Activated CD4-positive, alpha-beta memory T cell treated with anti-CD3 and anti-CD28 coated beads, Interleukin-2, amount 10 ng/mL, durations not matched to agents 7 days and 5 days (primary cell): Measurements from ENCODE around the gene PARP15. TPM values are rescaled to one million over a fixed set of nuclear protein-coding genes. Genes with fewer than 3 reads are reported as not detected.

Experiments
- CTCF ChIA-PET: fragments of 350-600 bp; sonication (Branson Sonifier 250); formaldehyde crosslinking; loops from one replicate; lab custom pipeline; 2021; ENCODE audit warnings: antibody characterized with exemption, inconsistent platforms; lab: Charles Lee
- POLR2A ChIA-PET: fragments of 350-600 bp; sonication (Branson Sonifier 250); formaldehyde crosslinking; loops from one replicate; lab custom pipeline; 2021; ENCODE audit warnings: antibody characterized with exemption; lab: Charles Lee
- DNase-seq: peaks from one replicate; pipeline ENCODE4 v3.0.0-alpha.2; 2020
- H3K27ac Mint-ChIP-seq: one replicate; pipeline ENCODE4 v1.8.0; 2021; ENCODE audit warnings: mild to moderate bottlenecking, mixed read lengths
- H3K27me3 Mint-ChIP-seq: one replicate; pipeline ENCODE4 v1.8.0; 2021; ENCODE audit warnings: mixed read lengths
- H3K36me3 Mint-ChIP-seq: one replicate; pipeline ENCODE4 v1.8.0; 2021; ENCODE audit warnings: low read depth, mixed read lengths
- H3K4me1 Mint-ChIP-seq: one replicate; pipeline ENCODE4 v1.8.0; 2021; ENCODE audit warnings: mixed read lengths
- H3K4me3 Mint-ChIP-seq: one replicate; pipeline ENCODE4 v1.8.0; 2021; ENCODE audit warnings: mild to moderate bottlenecking, mixed read lengths
- H3K9me3 Mint-ChIP-seq: one replicate; pipeline ENCODE4 v1.8.0; 2021; ENCODE audit warnings: mixed read lengths
- total RNA-seq, 2 experiments: library from RNA; stranded (reverse); gene quantifications; one replicate each; pipeline ENCODE4 v1.2.3, GENCODE V29; 2021

The PARP15 gene
- total RNA-seq, 2 experiments from 2014 or later = 47.2 to 48.2 TPM

GRCh38 chr3:122621112-122621511 is 43.7 kb downstream of the PARP15 start:
- Mint-ChIP-seq H3K27me3 (no peaks in the 10 kb centered on the region), H3K9me3 (no peaks in the 10 kb centered on the region), H3K27ac (no peak overlapping the region), H3K36me3 (peaks cover 73% of the 10 kb centered on the region), H3K4me3 (no peak overlapping the region), H3K4me1 (peaks cover 3% of the 10 kb centered on the region)
- no peak for DNase-seq
- ChIA-PET CTCF (no interaction called here), POLR2A (interaction anchor here (1.4 kb wide), 1 partner anchor 64 kb away, joined by 3 read pairs; no protein-coding TSS in a partner anchor)

- ChIA-PET POLR2A (no interaction called here), CTCF (no interaction called here)
These were observed 45.8 kb downstream of the PARP15 start for GRCh38 chr3:122623031-122623829.

GRCh38 chr3:122626515-122627180 is 49.2 kb downstream of the PARP15 start:
- H3K9me3 Mint-ChIP-seq = no peaks in the 10 kb centered on the region
- H3K4me1 Mint-ChIP-seq = peaks cover 3% of the 10 kb centered on the region
- POLR2A ChIA-PET = interaction anchor here (1.3 kb wide), 1 partner anchor 9 kb away, joined by 3 read pairs; no protein-coding TSS in a partner anchor
- no peak overlapping the region for H3K27ac Mint-ChIP-seq
- CTCF ChIA-PET = interaction anchor here (0.6 to 1.2 kb wide), 3 partner anchors 10 to 825 kb away, joined by 3 to 6 read pairs (median 3); no protein-coding TSS in a partner anchor
- DNase-seq = no peak
- peaks cover 63% of the 10 kb centered on the region for H3K36me3 Mint-ChIP-seq
- H3K27me3 Mint-ChIP-seq = no peaks in the 10 kb centered on the region
- no peak overlapping the region for H3K4me3 Mint-ChIP-seq

More at GRCh38 chr3:122623031-122623829, 45.8 kb downstream of the PARP15 start:
- Mint-ChIP-seq H3K27ac (no peak overlapping the region), H3K27me3 (no peaks in the 10 kb centered on the region), H3K4me1 (peaks cover 3% of the 10 kb centered on the region), H3K9me3 (no peaks in the 10 kb centered on the region), H3K36me3 (peaks cover 80% of the 10 kb centered on the region), H3K4me3 (no peak overlapping the region)
- no peak for DNase-seq

GRCh38 chr3:122627301-122627700 is 49.9 kb downstream of the PARP15 start:
- no peak for DNase-seq
- Mint-ChIP-seq H3K4me3 (no peak overlapping the region), H3K9me3 (no peaks in the 10 kb centered on the region), H3K4me1 (peaks cover 3% of the 10 kb centered on the region), H3K27me3 (no peaks in the 10 kb centered on the region), H3K36me3 (peaks cover 58% of the 10 kb centered on the region), H3K27ac (no peak overlapping the region)
- CTCF ChIA-PET = no interaction called here
- POLR2A ChIA-PET = interaction anchor here (1.3 kb wide), 1 partner anchor 10 kb away, joined by 3 read pairs; no protein-coding TSS in a partner anchor

GRCh38 chr3:122628567-122628966 is 51.1 kb downstream of the PARP15 start:
- DNase-seq = no peak
- H3K27me3 Mint-ChIP-seq = no peaks in the 10 kb centered on the region
- H3K4me1 Mint-ChIP-seq = no peaks in the 10 kb centered on the region
- peaks cover 54% of the 10 kb centered on the region for H3K36me3 Mint-ChIP-seq
- H3K27ac Mint-ChIP-seq = no peak overlapping the region
- ChIA-PET POLR2A (interaction anchor here (0.9 to 1.4 kb wide), 2 partner anchors 18 to 30 kb away, joined by 3 to 4 read pairs; no protein-coding TSS in a partner anchor), CTCF (interaction anchor here (1.0 kb wide), 1 partner anchor 50 kb away, joined by 3 read pairs; no protein-coding TSS in a partner anchor)
- no peaks in the 10 kb centered on the region for H3K9me3 Mint-ChIP-seq
- H3K4me3 Mint-ChIP-seq = no peak overlapping the region

- ChIA-PET POLR2A (no interaction called here), CTCF (no interaction called here)
- no peak overlapping the region for H3K27ac Mint-ChIP-seq
- H3K4me3 Mint-ChIP-seq = no peak overlapping the region
- no peak for DNase-seq
- H3K27me3 Mint-ChIP-seq = no peaks in the 10 kb centered on the region
- H3K36me3 Mint-ChIP-seq = peaks cover 60% of the 10 kb centered on the region
- H3K9me3 Mint-ChIP-seq = no peaks in the 10 kb centered on the region
- no peaks in the 10 kb centered on the region for H3K4me1 Mint-ChIP-seq
These were observed 52.3 kb downstream of the PARP15 start for GRCh38 chr3:122629763-122630162.

GRCh38 chr3:122635789-122636188 is 58.3 kb downstream of the PARP15 start:
- Mint-ChIP-seq H3K27me3 (no peaks in the 10 kb centered on the region), H3K27ac (no peak overlapping the region), H3K4me1 (no peaks in the 10 kb centered on the region), H3K4me3 (no peak overlapping the region), H3K36me3 (peaks cover 56% of the 10 kb centered on the region), H3K9me3 (no peaks in the 10 kb centered on the region)
- POLR2A ChIA-PET = interaction anchor here (1.5 kb wide), 1 partner anchor 44 kb away, joined by 3 read pairs; no protein-coding TSS in a partner anchor
- no peak for DNase-seq
- CTCF ChIA-PET = no interaction called here

- no peak for DNase-seq
- Mint-ChIP-seq H3K9me3 (no peaks in the 10 kb centered on the region), H3K36me3 (peaks cover 58% of the 10 kb centered on the region), H3K4me1 (peaks cover 3% of the 10 kb centered on the region), H3K27ac (no peak overlapping the region), H3K27me3 (no peaks in the 10 kb centered on the region), H3K4me3 (no peak overlapping the region)
- ChIA-PET POLR2A (interaction anchor here (1.5 kb wide), 1 partner anchor 43 kb away, joined by 3 read pairs; no protein-coding TSS in a partner anchor), CTCF (interaction anchor here (0.6 kb wide), 1 partner anchor 20 kb away, joined by 5 read pairs; no protein-coding TSS in a partner anchor)
These were observed 59.2 kb downstream of the PARP15 start for GRCh38 chr3:122636697-122637096.

- ChIA-PET CTCF (interaction anchor here (0.6 to 1.6 kb wide), 2 partner anchors 38 to 149 kb away, joined by 3 to 8 read pairs; no protein-coding TSS in a partner anchor), POLR2A (no interaction called here)
- Mint-ChIP-seq H3K4me1 (peaks cover 35% of the 10 kb centered on the region), H3K27me3 (no peaks in the 10 kb centered on the region), H3K4me3 (no peak overlapping the region), H3K27ac (no peak overlapping the region), H3K36me3 (peaks cover 42% of the 10 kb centered on the region), H3K9me3 (no peaks in the 10 kb centered on the region)
- no peak for DNase-seq
These were observed 63.1 kb downstream of the PARP15 start for GRCh38 chr3:122640437-122640999.

- POLR2A ChIA-PET = interaction anchor here (0.9 to 1.4 kb wide), 3 partner anchors 18 to 79 kb away, joined by 3 to 5 read pairs (median 3); partner anchors contain the start of genes DTX3L and PARP9
- Mint-ChIP-seq H3K36me3 (peaks cover 25% of the 10 kb centered on the region), H3K9me3 (no peaks in the 10 kb centered on the region), H3K27me3 (no peaks in the 10 kb centered on the region), H3K4me1 (peaks cover 53% of the 10 kb centered on the region), H3K27ac (peak overlapping the region; percentile 73), H3K4me3 (peak overlapping the region; percentile 38)
- no peak for DNase-seq
- CTCF ChIA-PET = interaction anchor here (0.7 to 0.8 kb wide), 2 partner anchors 14 to 38 kb away, joined by 3 to 4 read pairs; partner anchors contain the start of gene PARP14
These were observed 65.5 kb downstream of the PARP15 start for GRCh38 chr3:122642935-122643334.

- peaks cover 7% of the 10 kb centered on the region for H3K36me3 Mint-ChIP-seq
- H3K27ac Mint-ChIP-seq = peak overlapping the region; percentile 79
- POLR2A ChIA-PET = interaction anchor here (0.9 to 3.0 kb wide), 10 partner anchors 15 to 131 kb away, joined by 3 to 14 read pairs (median 4); partner anchors contain the start of genes DTX3L, KPNA1, PARP14 and PARP9
- peaks cover 8% of the 10 kb centered on the region for H3K27me3 Mint-ChIP-seq
- H3K4me1 Mint-ChIP-seq = peaks cover 50% of the 10 kb centered on the region
- no peak for DNase-seq
- H3K4me3 Mint-ChIP-seq = peak overlapping the region; percentile 72
- CTCF ChIA-PET = interaction anchor here (1.2 kb wide), 2 partner anchors 23 to 33 kb away, joined by 7 to 8 read pairs; no protein-coding TSS in a partner anchor
- no peaks in the 10 kb centered on the region for H3K9me3 Mint-ChIP-seq
These were observed 68.9 kb downstream of the PARP15 start for GRCh38 chr3:122646146-122646988.
